ENCODE measurements around the gene NDFIP1. TPM values are rescaled to one million over a fixed set of nuclear protein-coding genes. Genes with fewer than 3 reads are reported as not detected.

NDFIP1 gene
- total RNA-seq, 1 experiment from 2014 or later = 40.9 TPM

DNA sequence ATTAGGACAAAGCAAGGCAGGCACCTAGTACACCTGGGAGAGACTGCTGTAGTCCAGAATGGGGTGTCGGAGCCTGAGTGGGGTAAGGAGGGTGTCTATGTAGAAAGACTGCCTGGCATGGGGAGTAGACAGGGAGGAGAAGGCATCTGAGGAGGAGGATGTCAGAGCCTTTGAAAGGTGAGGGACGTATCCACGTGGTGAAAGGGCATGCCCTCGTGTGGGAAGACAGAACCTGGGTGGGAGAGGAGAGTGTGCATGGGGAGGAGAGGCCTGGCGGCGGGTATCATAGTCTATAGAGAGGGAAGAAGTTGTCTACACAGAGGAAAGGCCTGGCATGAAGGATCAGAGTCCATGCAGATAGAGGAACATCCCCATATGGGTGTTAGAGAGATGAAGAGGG lies 91.8 kb downstream of the NDFIP1 start:
- H3K4me3 ChIP-seq (ENCODE audit: low read depth in 2 of 2, low read length in 2 of 2) = no peak overlapping the region
- H3K9me3 ChIP-seq (ENCODE audit: control insufficient read depth, insufficient read depth, low read depth, low read length) = no peaks in the 10 kb centered on the region
- H3K36me3 ChIP-seq (ENCODE audit: control insufficient read depth, insufficient read depth, low read length) = no peaks in the 10 kb centered on the region
- no peak for ATAC-seq
- DNase-seq (ENCODE audit: low read depth, low spot score) = no peak
- intact Hi-C loops (cut with micrococcal nuclease; ENCODE audit: unreplicated experiment) (no loop called here), in situ Hi-C loops (cut with HindIII; ENCODE audit: low pct_unique_long_range_greater_than_20kb, low sequenced_read_pairs) (no loop called here)
- H3K27me3 ChIP-seq (ENCODE audit: control insufficient read depth, insufficient read depth, low read length) = no peaks in the 10 kb centered on the region
- ChIA-PET CTCF (no interaction called here), POLR2A (no interaction called here)
- TF ChIP-seq SIN3A (IDR thresholded peaks at IDR 0.05; ENCODE audit: borderline replicate concordance, insufficient read depth, low read depth, low read length) (no peak), TCF7L2 (IDR thresholded peaks at IDR 0.05; ENCODE audit: low read depth, low read length) (no peak), POLR2AphosphoS5 (IDR thresholded peaks at IDR 0.05; ENCODE audit: low read depth, low read length) (no peak)
- TF ChIP-seq, protein P1, sequence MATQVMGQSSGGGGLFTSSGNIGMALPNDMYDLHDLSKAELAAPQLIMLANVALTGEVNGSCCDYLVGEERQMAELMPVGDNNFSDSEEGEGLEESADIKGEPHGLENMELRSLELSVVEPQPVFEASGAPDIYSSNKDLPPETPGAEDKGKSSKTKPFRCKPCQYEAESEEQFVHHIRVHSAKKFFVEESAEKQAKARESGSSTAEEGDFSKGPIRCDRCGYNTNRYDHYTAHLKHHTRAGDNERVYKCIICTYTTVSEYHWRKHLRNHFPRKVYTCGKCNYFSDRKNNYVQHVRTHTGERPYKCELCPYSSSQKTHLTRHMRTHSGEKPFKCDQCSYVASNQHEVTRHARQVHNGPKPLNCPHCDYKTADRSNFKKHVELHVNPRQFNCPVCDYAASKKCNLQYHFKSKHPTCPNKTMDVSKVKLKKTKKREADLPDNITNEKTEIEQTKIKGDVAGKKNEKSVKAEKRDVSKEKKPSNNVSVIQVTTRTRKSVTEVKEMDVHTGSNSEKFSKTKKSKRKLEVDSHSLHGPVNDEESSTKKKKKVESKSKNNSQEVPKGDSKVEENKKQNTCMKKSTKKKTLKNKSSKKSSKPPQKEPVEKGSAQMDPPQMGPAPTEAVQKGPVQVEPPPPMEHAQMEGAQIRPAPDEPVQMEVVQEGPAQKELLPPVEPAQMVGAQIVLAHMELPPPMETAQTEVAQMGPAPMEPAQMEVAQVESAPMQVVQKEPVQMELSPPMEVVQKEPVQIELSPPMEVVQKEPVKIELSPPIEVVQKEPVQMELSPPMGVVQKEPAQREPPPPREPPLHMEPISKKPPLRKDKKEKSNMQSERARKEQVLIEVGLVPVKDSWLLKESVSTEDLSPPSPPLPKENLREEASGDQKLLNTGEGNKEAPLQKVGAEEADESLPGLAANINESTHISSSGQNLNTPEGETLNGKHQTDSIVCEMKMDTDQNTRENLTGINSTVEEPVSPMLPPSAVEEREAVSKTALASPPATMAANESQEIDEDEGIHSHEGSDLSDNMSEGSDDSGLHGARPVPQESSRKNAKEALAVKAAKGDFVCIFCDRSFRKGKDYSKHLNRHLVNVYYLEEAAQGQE (IDR thresholded peaks at IDR 0.05; ENCODE audit: insufficient read depth in 1 of 2, low read depth in 2 of 2, low read length in 1 of 2) = no peak
- TF ChIP-seq, protein P2, sequence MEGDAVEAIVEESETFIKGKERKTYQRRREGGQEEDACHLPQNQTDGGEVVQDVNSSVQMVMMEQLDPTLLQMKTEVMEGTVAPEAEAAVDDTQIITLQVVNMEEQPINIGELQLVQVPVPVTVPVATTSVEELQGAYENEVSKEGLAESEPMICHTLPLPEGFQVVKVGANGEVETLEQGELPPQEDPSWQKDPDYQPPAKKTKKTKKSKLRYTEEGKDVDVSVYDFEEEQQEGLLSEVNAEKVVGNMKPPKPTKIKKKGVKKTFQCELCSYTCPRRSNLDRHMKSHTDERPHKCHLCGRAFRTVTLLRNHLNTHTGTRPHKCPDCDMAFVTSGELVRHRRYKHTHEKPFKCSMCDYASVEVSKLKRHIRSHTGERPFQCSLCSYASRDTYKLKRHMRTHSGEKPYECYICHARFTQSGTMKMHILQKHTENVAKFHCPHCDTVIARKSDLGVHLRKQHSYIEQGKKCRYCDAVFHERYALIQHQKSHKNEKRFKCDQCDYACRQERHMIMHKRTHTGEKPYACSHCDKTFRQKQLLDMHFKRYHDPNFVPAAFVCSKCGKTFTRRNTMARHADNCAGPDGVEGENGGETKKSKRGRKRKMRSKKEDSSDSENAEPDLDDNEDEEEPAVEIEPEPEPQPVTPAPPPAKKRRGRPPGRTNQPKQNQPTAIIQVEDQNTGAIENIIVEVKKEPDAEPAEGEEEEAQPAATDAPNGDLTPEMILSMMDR (IDR thresholded peaks at IDR 0.05) = no peak
- H3K4me1 ChIP-seq (ENCODE audit: control insufficient read depth, insufficient read depth, low read length) = no peaks in the 10 kb centered on the region
- BruUV-seq (replicated peaks) = no TSS peak
- no peak overlapping the region for H3K27ac ChIP-seq (ENCODE audit: low read length)

DNA sequence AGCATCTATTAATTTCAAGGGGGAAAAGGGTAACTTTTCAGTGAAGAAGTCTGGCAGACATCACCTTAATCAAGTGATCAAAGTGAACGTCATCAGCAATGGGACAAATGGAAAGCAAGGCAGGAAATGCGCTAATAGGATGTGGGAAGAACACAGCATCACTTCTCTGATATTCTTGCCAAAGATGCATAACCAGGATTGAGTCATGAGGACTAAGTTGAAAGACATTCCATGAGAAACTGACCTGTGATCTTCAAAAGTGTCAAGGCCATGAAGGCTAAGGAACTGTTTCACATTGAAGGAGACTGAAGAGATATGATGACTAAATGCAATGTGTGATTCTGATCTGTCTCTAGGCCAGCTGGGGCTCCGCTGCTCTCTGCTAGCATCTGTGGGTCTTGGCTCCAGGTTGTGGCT lies 92.9 kb downstream of the NDFIP1 start:
- ChIA-PET POLR2A (interaction anchor here (0.7 kb wide), 1 partner anchor 126 kb away, joined by 3 read pairs; no protein-coding TSS in a partner anchor), CTCF (no interaction called here)
- no peak for ATAC-seq
- in situ Hi-C loops (cut with HindIII; ENCODE audit: low pct_unique_long_range_greater_than_20kb, low sequenced_read_pairs) = no loop called here
- Histone ChIP-seq H3K4me3 (ENCODE audit: low read depth in 2 of 2, low read length in 2 of 2) (no peak overlapping the region), H3K27me3 (ENCODE audit: control insufficient read depth, insufficient read depth, low read length) (no peaks in the 10 kb centered on the region), H3K9me3 (ENCODE audit: control insufficient read depth, insufficient read depth, low read depth, low read length) (no peaks in the 10 kb centered on the region), H3K27ac (ENCODE audit: low read length) (no peak overlapping the region), H3K36me3 (ENCODE audit: control insufficient read depth, insufficient read depth, low read length) (no peaks in the 10 kb centered on the region), H3K4me1 (ENCODE audit: control insufficient read depth, insufficient read depth, low read length) (no peaks in the 10 kb centered on the region)
- no TSS peak for BruUV-seq (replicated peaks)
- TF ChIP-seq, protein P2 (IDR thresholded peaks at IDR 0.05) = no peak
- TF ChIP-seq TCF7L2 (IDR thresholded peaks at IDR 0.05; ENCODE audit: low read depth, low read length) (no peak), POLR2AphosphoS5 (IDR thresholded peaks at IDR 0.05; ENCODE audit: low read depth, low read length) (no peak), SIN3A (IDR thresholded peaks at IDR 0.05; ENCODE audit: borderline replicate concordance, insufficient read depth, low read depth, low read length) (no peak)
- TF ChIP-seq, protein P1 (IDR thresholded peaks at IDR 0.05; ENCODE audit: insufficient read depth in 1 of 2, low read depth in 2 of 2, low read length in 1 of 2) = no peak
- intact Hi-C loops (cut with micrococcal nuclease; ENCODE audit: unreplicated experiment) = no loop called here
- peak; percentile 69 for DNase-seq (ENCODE audit: low read depth, low spot score)
